MM.1S (cell line): ENCODE data around the gene ACSM5.

Experiments
- EZH2 ChIP-seq: fragments of 300-600 bp; sonication (generic); optimal IDR thresholded peaks from 2 replicates; pipeline ENCODE3; 2017; ENCODE audit warnings: low read depth, mild to moderate bottlenecking, antibody characterized with exemption, low read length, mixed read lengths
- EZH2phosphoT487 ChIP-seq: fragments of 300-600 bp; sonication (generic); IDR thresholded peaks from 2 replicates; pipeline ENCODE4 v1.6.1; 2018; ENCODE audit warnings: antibody characterized with exemption, low read length
- TF ChIP-seq, protein P1 (sequence below): fragments of 300-600 bp; sonication (generic); IDR thresholded peaks from 2 replicates; pipeline ENCODE4 v1.5.1; 2016; ENCODE audit warnings: antibody characterized with exemption, low read length, mixed read lengths

GRCh38 chr16:20402651-20403050, 6.7 kb upstream of the ACSM5 start:
- TF ChIP-seq, protein P1, sequence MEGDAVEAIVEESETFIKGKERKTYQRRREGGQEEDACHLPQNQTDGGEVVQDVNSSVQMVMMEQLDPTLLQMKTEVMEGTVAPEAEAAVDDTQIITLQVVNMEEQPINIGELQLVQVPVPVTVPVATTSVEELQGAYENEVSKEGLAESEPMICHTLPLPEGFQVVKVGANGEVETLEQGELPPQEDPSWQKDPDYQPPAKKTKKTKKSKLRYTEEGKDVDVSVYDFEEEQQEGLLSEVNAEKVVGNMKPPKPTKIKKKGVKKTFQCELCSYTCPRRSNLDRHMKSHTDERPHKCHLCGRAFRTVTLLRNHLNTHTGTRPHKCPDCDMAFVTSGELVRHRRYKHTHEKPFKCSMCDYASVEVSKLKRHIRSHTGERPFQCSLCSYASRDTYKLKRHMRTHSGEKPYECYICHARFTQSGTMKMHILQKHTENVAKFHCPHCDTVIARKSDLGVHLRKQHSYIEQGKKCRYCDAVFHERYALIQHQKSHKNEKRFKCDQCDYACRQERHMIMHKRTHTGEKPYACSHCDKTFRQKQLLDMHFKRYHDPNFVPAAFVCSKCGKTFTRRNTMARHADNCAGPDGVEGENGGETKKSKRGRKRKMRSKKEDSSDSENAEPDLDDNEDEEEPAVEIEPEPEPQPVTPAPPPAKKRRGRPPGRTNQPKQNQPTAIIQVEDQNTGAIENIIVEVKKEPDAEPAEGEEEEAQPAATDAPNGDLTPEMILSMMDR: no peak
- no peak for TF ChIP-seq EZH2
- no peak for TF ChIP-seq EZH2phosphoT487
